Measurements from ENCODE around the gene TRAF3.
"Not testable (repeated sequence)": the region's sequence is repeated elsewhere in the genome, so short reads cannot be mapped to it uniquely, and the experiment has no call there.

Gene TRAF3

GRCh38 chr14:102870994-102871831, 94.0 kb downstream of the TRAF3 start:
- Histone ChIP-seq H3K4me1 (ENCODE audit: control insufficient read depth, insufficient read depth, low read length) (no peaks in the 10 kb centered on the region), H3K36me3 (ENCODE audit: control insufficient read depth, insufficient read depth, low read length) (peaks cover 8% of the 10 kb centered on the region), H3K27me3 (ENCODE audit: control insufficient read depth, insufficient read depth, low read length) (no peaks in the 10 kb centered on the region), H3K27ac (ENCODE audit: low read depth, low read length) (no peak overlapping the region), H3K9ac (ENCODE audit: low read length) (no peak overlapping the region), H3K4me3 (ENCODE audit: low read length) (no peak overlapping the region)

- Histone ChIP-seq H3K27me3 (ENCODE audit: control insufficient read depth, insufficient read depth, low read length) (no peaks in the 10 kb centered on the region), H3K9ac (ENCODE audit: low read length) (no peak overlapping the region), H3K4me1 (ENCODE audit: control insufficient read depth, insufficient read depth, low read length) (no peaks in the 10 kb centered on the region), H3K4me3 (ENCODE audit: low read length) (no peak overlapping the region), H3K36me3 (ENCODE audit: control insufficient read depth, insufficient read depth, low read length) (peaks cover 16% of the 10 kb centered on the region), H3K27ac (ENCODE audit: low read depth, low read length) (no peak overlapping the region)
Observed at GRCh38 chr14:102872020-102872419, 94.8 kb downstream of the TRAF3 start.

DNA sequence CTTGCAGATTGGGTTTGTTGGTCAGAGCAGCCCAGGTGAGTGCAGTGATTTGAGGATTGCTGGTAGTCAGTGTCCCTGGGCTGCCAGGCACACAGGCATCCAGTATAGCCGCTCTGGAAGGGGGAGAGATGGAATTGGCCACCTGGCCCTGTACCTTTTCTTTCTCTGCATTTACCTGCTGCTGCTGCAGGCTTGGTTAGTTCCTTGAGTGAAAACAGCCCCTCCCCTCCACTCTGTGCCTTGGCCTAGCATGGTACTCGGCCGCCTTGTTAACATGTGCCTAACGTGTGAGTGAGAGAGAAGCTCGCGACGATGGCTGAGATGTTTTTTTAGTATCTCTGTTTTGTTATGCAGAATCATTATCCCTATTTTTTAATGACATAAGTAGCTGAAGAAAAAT, 95.9 kb downstream of the TRAF3 start:
- Histone ChIP-seq H3K4me1 (ENCODE audit: control insufficient read depth, insufficient read depth, low read length) (no peaks in the 10 kb centered on the region), H3K27ac (ENCODE audit: low read depth, low read length) (no peak overlapping the region), H3K9ac (ENCODE audit: low read length) (no peak overlapping the region), H3K27me3 (ENCODE audit: control insufficient read depth, insufficient read depth, low read length) (no peaks in the 10 kb centered on the region), H3K36me3 (ENCODE audit: control insufficient read depth, insufficient read depth, low read length) (peaks cover 21% of the 10 kb centered on the region), H3K4me3 (ENCODE audit: low read length) (no peak overlapping the region)

GRCh38 chr14:102873546-102874061, 96.4 kb downstream of the TRAF3 start:
- Histone ChIP-seq H3K4me1 (ENCODE audit: control insufficient read depth, insufficient read depth, low read length) (no peaks in the 10 kb centered on the region), H3K27me3 (ENCODE audit: control insufficient read depth, insufficient read depth, low read length) (no peaks in the 10 kb centered on the region), H3K9ac (ENCODE audit: low read length) (no peak overlapping the region), H3K4me3 (ENCODE audit: low read length) (no peak overlapping the region), H3K27ac (ENCODE audit: low read depth, low read length) (no peak overlapping the region), H3K36me3 (ENCODE audit: control insufficient read depth, insufficient read depth, low read length) (peaks cover 21% of the 10 kb centered on the region)

- Histone ChIP-seq H3K4me3 (ENCODE audit: low read length) (no peak overlapping the region), H3K36me3 (ENCODE audit: control insufficient read depth, insufficient read depth, low read length) (peaks cover 19% of the 10 kb centered on the region), H3K4me1 (ENCODE audit: control insufficient read depth, insufficient read depth, low read length) (no peaks in the 10 kb centered on the region), H3K27me3 (ENCODE audit: control insufficient read depth, insufficient read depth, low read length) (no peaks in the 10 kb centered on the region), H3K9ac (ENCODE audit: low read length) (no peak overlapping the region), H3K27ac (ENCODE audit: low read depth, low read length) (no peak overlapping the region)
Observed at GRCh38 chr14:102875652-102876051, 98.4 kb downstream of the TRAF3 start.

DNA sequence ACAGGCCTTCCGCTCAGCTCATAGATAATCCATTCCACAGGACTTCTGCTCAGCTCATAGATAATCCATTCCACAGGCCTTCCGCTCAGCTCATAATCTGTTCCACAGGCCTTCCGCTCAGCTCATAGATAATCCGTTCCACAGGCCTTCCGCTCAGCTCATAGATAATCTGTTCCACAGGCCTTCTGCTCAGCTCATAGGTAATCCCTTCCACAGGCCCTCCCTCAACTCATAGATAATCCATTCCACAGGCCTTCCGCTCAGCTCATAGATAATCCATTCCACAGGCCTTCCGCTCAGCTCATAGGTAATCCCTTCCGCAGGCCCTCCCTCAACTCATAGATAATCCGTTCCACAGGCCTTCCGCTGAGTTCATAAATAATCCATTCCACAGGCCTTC, 100.3 kb downstream of the TRAF3 start:
- H3K9ac ChIP-seq (ENCODE audit: low read length); H3K4me3 ChIP-seq (ENCODE audit: low read length); H3K4me1 ChIP-seq (ENCODE audit: control insufficient read depth, insufficient read depth, low read length); H3K27ac ChIP-seq (ENCODE audit: low read depth, low read length); H3K27me3 ChIP-seq (ENCODE audit: control insufficient read depth, insufficient read depth, low read length): not testable (repeated sequence)
- H3K36me3 ChIP-seq (ENCODE audit: control insufficient read depth, insufficient read depth, low read length): peaks cover 15% of the 10 kb centered on the region

- no peak overlapping the region for H3K27ac ChIP-seq (ENCODE audit: low read depth, low read length)
- H3K4me1 ChIP-seq (ENCODE audit: control insufficient read depth, insufficient read depth, low read length): no peaks in the 10 kb centered on the region
- H3K27me3 ChIP-seq (ENCODE audit: control insufficient read depth, insufficient read depth, low read length): no peaks in the 10 kb centered on the region
- no peak overlapping the region for H3K4me3 ChIP-seq (ENCODE audit: low read length)
- no peak overlapping the region for H3K9ac ChIP-seq (ENCODE audit: low read length)
- peaks cover 15% of the 10 kb centered on the region for H3K36me3 ChIP-seq (ENCODE audit: control insufficient read depth, insufficient read depth, low read length)
Observed at GRCh38 chr14:102878174-102878969, 101.1 kb downstream of the TRAF3 start.

DNA sequence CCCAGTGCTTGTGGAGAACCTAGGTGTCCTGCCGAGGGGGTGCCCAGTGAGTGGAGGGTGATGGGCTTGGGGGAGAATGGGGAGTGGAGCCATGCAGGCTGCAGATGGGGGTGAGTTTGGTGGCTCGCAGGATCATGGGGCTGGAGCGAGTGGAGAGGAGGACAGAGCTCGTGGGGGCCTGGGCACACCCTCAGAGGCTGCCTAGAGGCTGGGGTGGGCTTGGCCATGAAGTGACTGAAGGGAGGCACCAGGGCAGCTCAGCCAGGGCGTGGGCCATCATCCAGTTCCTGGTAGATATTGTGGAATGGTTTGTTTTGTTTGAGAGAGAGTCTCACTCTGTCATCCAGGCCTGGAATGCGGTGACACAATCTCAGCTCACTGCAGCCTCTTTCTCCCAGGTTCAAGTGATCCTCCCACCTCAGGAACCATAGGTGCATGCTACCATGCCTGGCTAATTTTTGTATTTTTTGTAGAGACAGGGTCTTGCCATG, 101.8 kb downstream of the TRAF3 start:
- no peaks in the 10 kb centered on the region for H3K27me3 ChIP-seq (ENCODE audit: control insufficient read depth, insufficient read depth, low read length)
- H3K36me3 ChIP-seq (ENCODE audit: control insufficient read depth, insufficient read depth, low read length): peaks cover 15% of the 10 kb centered on the region
- no peaks in the 10 kb centered on the region for H3K4me1 ChIP-seq (ENCODE audit: control insufficient read depth, insufficient read depth, low read length)
- no peak overlapping the region for H3K9ac ChIP-seq (ENCODE audit: low read length)
- no peak overlapping the region for H3K4me3 ChIP-seq (ENCODE audit: low read length)
- H3K27ac ChIP-seq (ENCODE audit: low read depth, low read length): no peak overlapping the region

DNA sequence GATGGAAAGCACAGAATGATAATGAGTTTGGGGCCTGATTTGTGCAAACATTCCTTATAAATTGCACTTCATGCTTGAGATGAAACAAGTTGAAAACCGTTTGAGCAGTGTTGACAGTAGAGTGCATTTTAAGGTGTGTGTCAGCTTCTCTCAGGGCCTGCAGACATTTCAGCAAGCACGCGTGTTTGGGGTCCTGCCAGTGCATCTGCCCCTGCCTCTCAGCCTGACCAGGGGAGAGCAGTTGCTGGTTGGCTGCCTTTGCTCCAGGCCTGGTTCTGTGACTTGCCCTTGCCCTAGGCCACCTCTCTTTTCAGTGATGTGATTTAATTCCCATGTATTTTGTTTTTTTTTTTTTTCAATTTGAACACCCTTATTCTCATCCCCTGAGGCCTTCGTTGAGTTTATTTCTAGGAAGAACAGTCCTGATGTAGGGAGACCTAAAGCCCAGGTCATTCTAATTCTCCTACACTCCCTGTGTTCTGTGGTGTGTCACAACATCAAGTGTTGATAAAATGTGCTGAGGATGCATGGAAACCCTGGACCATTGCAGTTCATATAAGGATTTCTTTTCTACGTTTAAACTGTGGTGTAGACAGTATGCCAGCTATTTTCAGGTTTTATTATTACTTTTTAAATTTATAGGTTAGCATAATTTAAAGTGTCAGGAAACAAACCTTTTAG, 105.1 kb downstream of the TRAF3 start:
- Histone ChIP-seq H3K9ac (ENCODE audit: low read length) (no peak overlapping the region), H3K4me3 (ENCODE audit: low read length) (no peak overlapping the region), H3K4me1 (ENCODE audit: control insufficient read depth, insufficient read depth, low read length) (no peaks in the 10 kb centered on the region), H3K36me3 (ENCODE audit: control insufficient read depth, insufficient read depth, low read length) (peaks cover 4% of the 10 kb centered on the region), H3K27ac (ENCODE audit: low read depth, low read length) (no peak overlapping the region), H3K27me3 (ENCODE audit: control insufficient read depth, insufficient read depth, low read length) (no peaks in the 10 kb centered on the region)

DNA sequence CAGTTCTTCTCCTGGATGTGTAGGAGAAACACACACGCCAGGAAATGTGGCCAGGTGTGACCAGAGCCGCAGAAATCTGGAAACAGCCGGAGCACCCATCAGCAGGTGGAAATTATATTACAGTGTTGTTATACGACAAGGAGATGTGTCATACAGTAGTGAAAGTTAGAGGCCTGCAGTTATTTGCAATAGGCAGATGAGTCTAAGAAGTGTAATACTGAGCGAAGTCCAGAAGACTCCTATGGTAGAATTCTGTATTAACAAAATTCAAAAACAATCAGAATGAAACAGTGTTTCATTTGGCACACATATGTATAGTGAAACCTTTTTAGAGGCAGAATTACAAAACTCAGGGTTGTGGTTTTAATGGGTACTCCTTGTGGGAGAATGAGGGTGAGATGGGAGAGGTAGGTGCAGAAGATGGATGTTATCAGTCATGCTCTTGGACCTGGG, 105.9 kb downstream of the TRAF3 start:
- no peaks in the 10 kb centered on the region for H3K27me3 ChIP-seq (ENCODE audit: control insufficient read depth, insufficient read depth, low read length)
- H3K9ac ChIP-seq (ENCODE audit: low read length): no peak overlapping the region
- H3K4me3 ChIP-seq (ENCODE audit: low read length): no peak overlapping the region
- peaks cover under 1% of the 10 kb centered on the region for H3K36me3 ChIP-seq (ENCODE audit: control insufficient read depth, insufficient read depth, low read length)
- H3K27ac ChIP-seq (ENCODE audit: low read depth, low read length): no peak overlapping the region
- H3K4me1 ChIP-seq (ENCODE audit: control insufficient read depth, insufficient read depth, low read length): no peaks in the 10 kb centered on the region

- H3K36me3 ChIP-seq (ENCODE audit: control insufficient read depth, insufficient read depth, low read length): no peaks in the 10 kb centered on the region
- no peak overlapping the region for H3K27ac ChIP-seq (ENCODE audit: low read depth, low read length)
- H3K4me3 ChIP-seq (ENCODE audit: low read length): no peak overlapping the region
- no peaks in the 10 kb centered on the region for H3K4me1 ChIP-seq (ENCODE audit: control insufficient read depth, insufficient read depth, low read length)
- H3K9ac ChIP-seq (ENCODE audit: low read length): no peak overlapping the region
- no peaks in the 10 kb centered on the region for H3K27me3 ChIP-seq (ENCODE audit: control insufficient read depth, insufficient read depth, low read length)
Observed at GRCh38 chr14:102883554-102883953, 106.3 kb downstream of the TRAF3 start.

Measured in rectal smooth muscle tissue (tissue), 1 donor.